NCI-H526 (cell line): ENCODE results near the gene CIPC.

ENCODE experiments used
- DNase-seq, 2 experiments: peaks; one replicate each; lab custom pipeline; 2025; lab: John Stamatoyannopoulos, UW

Gene CIPC

DNA sequence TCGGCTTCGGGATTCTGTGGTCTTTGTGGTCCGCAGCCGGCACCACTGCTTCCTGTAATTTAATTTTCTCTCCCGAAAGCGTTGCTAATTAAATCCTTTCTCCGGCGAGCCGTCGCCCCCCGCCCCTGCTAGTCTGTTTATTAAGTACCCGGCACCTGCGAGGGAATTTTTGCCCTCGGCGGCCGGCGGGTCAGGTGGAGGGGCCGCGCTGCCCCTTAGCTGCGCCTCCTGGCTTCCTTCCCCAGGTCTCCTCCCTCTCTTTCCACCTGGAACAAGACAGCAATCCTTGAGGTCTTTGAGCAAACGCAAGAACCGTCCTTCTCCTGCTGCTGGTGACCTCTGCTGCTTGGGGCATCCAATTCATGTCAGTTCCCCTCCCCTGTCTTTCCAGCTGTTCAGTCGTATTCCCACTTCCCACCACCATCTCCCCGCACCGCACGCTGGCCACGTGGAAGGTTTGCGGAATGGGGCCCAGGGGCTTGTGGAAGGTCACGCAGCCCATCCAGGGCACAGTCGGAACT lies 27.3 kb downstream of the CIPC start:
- DNase-seq, result peak in 1 of 2 experiments; percentile 44

DNA sequence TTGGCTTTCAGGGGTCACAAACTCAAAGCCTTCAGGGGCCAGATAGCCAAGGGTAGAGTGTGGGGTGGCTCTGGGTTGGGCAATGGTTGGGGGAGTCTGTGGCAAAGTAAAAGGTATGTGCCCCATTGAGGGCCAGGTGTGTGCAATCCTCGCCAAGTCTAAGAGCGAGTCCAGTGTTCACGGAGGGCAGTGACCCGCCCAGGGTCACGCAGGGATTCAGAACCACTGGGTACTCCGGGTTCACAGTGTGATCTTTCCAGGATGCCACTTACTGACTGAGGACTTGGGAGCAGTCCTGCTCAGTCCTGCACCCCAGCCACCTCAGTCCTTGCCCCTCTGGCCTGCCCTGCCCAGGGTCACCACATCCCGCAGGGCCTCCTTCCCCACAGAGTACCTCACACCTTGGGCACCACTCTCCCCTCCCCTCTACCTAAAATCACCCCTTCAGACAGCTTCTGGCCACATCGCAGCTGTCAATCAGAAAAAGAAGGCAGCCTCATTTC lies 27.8 kb downstream of the CIPC start:
- DNase-seq, result no peak

DNA sequence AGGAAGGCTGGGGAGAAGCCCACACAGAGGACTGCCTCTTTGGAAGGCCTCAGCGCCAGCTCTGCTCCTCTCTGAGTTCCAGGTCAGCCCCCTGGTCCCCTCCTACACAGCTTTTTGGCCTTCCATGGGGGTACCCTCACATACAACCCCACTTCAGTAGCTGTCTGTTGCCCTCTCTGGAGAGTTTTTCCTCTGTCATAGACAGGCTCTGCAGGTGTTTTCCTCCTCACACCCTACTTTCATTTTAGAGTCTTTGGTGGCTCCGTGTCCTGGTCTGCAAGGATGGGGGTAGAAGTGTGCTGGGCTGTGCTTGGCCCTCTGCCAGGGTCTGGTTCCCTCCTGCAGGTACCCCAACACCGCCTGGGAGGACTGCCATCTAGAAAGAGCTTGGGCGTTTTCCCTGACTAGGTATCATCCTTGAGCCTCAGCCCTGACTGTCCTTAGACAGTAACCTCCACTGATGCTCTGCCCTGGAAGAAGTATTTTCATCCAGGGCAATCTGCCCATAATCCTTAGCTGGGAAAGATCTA lies 28.5 kb downstream of the CIPC start:
- no peak for DNase-seq

DNA sequence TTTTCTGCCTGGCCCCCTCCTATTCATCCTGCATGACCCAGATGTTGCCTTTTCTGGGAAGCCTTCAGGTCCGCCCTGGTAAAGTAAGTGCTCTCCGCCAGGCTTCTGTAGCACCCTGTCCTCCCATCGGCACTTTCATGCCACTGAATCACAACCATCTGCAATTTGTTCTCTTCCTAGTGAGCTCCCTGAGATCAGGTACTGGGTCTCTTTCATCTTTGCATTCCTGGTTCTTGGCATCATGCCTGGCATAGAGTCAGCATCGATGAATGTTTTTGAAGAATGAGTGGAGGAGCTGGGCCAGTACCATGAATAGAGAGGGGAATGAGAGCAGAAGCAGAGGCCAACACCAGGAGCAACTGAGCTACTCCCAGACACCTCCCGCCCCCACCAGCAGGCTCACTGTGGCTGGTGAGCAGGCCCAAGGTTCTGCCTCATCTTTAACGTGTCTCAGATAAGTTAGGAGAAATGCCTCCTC lies 30.4 kb downstream of the CIPC start:
- DNase-seq, result no peak

DNA sequence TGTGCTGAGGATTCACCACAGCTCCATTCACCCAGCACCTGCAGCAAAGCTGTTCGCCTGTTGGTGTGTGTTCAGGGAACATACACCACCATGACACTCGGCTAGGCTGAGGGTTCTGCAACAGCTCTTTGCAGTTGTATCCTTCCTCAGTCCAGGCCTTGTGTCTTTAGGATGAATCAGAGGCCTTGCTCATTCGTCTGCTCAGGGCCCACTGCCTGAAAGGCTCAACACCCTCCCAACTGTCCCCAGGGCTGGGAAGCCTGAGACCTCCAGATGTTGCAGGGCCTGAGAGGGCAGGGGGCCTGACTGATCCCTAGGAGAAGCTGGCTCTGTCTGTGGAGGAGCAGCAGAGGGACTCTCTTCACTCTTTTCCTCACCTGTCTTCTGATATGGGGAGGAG lies 32.3 kb downstream of the CIPC start:
- no peak for DNase-seq

DNA sequence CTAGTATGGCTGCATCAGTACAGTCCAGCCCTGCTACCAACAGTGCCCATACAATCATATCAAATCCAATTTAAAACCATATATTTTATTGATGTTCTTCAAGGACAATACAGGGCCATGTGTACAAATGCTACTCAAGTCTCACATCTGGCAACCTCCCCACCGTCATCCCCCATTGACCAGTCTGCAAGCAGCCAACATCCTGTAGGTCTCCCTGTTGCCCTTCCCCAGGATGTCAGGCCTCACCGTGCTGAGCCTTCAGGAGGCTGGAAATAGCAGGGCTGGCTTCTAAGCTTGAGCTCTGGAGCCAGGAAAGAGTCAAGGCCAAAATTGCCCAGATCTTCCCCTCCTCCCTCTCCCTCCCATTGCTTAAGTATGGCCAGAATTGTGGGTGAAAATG lies 33.1 kb downstream of the CIPC start:
- DNase-seq, result no peak

DNA sequence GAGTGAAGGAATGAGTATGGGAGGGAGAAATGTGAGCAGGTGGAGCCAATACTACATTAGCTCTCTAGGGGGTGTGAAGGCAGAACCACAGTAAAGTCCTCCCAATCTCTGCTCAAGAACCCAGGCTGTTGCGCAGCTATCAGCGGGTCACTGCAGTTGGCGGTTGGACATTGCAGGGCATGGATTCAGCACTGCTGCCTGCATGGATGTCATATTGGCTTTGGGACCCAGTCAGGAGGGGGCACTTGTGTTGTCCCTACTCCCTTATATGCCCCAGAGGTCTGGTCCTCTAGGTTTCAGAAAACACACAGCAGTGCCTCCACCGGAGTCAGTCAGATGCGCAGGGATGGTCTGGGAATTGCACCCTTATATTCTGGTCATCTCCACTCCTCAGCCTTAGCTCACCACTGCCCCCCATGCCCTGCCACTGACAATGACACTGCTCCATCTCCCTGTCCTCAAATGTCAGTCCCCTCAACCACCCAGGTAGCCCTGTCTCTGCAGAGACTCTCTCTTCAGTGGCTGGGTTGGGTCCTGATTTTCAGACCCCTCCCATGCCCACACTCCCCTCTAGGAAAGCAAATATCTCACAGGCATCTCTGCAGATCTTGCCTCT lies 33.9 kb downstream of the CIPC start:
- no peak for DNase-seq

DNA sequence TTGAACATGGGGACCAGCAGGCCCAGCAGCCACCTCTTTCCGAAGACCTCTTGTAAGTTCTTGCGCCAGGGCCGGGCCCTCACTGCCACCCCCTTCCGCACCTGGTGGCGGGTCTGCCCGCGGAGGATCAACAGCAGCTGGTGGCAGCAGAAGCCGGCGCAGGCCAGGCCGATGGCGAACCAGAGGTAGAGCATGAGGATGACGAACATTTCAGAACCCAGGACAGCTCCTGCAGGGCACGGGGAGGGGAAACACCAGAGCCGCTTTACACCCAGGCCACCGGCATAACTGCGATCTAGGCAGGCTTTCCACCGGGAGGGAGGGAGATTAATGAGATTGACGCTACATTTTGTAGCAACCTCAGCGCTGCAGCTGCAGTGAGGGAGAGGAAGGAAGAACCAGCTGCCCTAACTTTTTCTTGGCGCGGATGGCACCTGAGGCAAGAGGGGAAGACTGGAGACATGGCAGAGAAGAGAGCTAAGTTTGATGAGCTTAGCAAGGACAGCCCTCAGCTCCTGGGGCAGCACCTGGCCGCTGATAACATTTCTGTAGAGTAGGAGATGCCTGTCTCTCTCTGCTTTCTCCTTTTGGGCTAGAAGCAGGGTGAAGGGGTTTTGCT lies 35.8 kb downstream of the CIPC start:
- no peak for DNase-seq

DNA sequence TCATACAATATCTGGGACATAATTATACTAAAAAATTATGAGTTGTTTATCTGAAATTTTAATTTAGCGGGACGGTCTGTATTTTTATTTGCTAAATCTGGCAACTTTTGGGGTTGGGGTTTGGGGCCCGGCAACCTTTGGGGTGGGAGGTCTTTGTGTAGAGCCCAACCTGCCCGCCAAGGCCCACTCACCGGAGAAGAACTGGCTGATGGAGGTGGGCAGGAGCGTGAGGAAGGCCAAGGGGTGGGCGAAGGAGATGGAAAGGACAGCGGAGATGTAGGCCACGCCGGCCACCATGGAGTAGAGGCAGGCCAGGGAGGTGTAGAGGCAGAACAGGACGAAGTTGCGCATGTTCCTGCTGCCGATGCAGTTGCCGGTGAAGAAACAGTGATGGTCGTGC lies 41.0 kb downstream of the CIPC start:
- DNase-seq, result no peak

DNA sequence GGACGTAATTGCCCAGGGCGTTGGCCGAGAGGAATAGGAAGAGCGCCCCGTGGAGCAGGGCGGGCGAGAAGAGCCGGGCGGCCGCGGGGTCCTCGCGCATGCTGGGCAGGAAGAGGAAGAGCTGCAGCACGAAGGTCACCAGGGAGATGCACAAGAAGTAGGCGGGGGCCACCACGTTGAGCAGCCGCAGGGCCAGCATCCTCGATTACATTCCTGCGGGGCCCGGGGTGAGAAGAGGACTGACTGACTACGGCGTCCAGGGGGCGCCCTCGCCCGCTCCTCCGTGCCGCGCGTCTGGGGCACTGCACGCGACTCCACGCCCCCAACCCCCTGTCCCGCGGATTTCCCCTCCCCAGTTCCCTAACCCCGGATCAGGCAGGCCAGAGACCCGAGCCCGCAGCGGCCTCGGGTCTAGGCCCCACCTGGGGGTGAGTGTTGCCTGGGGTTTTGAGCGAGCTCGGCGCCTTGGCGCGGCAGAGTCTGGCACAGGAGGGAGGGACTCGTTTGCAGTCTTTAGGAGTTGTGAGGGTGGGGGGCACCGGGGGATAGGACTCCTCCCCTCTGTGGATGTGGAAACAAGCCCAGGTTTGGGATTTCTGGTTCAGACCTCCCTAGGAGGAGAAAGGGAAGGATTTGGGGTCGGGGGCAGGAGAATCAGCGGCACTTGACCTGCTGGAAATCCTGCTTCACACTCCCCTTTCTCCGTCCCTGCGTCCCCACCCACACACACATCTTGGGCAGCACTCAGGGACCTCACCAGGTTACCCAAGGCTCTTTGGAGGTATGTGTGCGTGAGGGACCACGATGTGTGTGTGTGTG lies 41.7 kb downstream of the CIPC start:
- DNase-seq, result peak; percentile 25 to 84

DNA sequence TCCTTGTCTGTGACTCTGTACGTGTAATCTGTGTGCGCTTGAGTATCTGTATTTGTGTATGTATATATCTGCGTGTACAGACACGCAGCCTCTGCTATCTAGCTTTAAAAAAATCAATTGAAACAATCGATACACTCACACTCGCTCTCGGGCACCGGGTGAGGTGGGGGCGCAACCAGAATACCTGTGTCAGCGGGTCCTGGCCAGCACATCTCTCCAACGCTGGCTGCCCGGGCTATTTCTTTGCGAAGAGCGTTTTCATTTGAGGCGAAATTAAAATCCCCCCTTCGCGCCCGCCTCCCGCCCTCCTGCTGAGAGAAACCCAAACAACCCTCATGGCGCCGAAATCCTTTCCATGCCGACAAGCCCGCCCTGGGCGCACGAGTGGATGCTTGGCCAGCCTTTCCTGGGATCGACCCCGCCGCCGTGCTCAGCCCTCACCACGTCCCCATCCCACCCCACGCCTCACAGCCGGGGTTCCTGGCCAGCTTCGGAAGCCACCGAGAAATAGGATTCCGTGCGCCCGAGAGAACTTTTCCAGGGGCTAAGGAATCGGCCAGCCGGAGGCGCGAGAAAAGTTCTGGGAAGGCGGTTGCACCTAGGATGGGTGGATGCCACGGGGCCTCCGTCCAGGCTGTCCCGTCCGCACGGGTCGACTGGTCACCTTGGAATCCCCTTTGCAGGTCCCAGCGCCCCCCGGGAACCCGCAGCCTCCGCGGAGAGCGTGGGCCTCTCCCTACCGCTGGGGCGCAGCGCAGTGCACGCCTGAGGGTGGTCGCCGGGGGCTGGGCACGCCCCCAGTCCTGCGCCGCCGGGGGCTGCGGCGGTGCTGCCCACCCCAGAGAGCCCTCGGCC lies 42.5 kb downstream of the CIPC start:
- peak in 1 of 2 experiments; percentile 43 for DNase-seq

DNA sequence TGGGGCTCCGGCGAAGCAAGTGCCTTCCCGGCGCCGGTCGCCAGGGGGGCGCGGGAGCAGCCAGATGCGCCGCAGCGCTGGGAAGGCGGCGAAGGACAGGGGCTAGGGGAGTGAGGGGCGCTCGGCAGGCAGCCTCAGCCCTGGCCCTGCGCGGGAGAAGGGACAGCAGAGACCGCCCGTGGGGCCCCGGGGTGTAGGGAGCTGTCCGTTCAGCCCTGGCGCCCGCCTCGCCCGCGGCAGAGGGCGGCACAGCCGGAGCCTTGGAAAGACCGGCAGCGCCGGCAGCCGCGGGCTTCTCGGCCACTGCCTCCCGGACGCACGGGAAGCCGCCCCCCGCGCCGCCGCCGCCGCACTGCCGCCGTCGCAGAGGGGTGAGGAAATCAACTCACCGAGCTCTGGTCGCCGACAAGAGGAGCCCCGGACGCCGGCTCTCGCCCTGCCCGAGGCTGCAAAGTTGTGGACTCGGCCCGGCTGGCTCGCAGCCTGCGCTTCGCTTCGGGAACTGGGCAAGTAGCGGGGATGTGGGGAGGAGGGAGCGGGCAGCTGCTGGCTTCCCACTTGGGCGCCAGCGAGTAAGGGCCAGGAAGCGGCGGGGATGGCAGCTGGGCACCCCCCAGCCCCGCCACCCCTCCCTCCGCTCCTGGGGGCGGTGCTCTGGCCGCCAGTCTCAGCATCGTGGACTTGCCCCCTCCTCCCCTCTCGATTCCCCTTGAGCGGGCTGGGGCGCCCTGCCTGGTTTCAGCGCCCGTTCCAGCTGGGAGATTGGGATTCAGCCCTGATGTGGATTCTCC lies 43.4 kb downstream of the CIPC start, which contains the start of gene ZDHHC22:
Gene ZDHHC22 (minus strand): TSS at position 578 of the 791 bp plus-strand sequence. CDS start 2,053 bp downstream, outside the sequence.
- peak in 1 of 2 experiments; percentile 81 for DNase-seq

DNA sequence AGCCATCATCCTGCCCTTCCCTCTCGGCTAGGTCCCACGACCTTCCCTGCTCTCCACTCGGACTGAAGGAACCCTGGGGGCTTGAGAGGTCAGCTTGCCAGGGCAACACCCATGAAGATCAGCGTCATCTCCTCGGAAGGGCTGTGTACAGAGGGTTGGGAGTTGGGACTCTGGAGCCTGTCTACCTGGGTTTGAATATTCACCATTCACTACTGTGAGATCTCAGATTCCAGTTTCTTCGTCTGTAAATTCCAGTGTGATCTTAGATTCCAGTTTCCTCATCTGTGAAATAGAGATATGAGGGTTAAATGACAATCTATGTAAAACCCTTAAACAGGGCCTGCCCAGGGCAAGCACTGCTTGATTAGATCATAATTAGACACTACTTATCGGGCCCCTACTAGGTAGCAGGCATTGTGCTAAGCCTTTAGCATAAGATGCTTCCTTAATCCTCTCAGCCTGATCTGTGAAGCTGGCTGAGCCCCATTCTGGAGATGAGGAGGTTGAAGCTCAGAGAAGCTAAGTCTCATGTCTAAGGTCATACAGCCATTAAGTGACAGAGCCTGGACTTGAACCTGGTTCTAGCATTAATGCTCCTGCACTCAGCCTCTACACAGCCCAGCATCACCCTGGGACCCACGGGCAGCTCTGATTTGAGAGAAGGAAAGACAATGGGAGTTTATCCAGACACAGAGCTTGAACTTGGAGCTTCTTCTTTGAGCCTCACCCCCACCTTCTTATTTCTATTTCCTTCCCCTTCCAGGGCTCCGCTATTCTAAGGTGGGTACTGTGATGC lies 44.1 kb downstream of the CIPC start:
- no peak for DNase-seq

DNA sequence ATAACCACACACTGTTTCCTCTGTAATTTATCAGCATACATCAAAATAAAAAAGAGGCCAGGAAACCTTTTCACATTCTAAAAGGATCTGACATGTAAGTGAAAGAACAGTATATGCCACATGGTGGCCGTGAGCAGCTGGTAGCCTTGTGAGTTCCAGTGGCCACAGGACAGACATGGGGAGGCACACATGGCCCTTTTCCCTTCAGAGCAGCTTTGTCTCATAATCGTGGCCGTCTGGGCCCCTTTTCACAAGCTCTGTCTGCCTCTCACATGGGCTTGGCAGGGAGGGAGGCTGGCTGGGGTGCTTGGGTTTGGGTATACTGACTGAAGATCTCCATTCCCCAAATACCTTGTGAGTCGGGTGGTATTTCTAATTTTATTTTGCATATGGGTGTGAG lies 45.0 kb downstream of the CIPC start:
- DNase-seq, result no peak

DNA sequence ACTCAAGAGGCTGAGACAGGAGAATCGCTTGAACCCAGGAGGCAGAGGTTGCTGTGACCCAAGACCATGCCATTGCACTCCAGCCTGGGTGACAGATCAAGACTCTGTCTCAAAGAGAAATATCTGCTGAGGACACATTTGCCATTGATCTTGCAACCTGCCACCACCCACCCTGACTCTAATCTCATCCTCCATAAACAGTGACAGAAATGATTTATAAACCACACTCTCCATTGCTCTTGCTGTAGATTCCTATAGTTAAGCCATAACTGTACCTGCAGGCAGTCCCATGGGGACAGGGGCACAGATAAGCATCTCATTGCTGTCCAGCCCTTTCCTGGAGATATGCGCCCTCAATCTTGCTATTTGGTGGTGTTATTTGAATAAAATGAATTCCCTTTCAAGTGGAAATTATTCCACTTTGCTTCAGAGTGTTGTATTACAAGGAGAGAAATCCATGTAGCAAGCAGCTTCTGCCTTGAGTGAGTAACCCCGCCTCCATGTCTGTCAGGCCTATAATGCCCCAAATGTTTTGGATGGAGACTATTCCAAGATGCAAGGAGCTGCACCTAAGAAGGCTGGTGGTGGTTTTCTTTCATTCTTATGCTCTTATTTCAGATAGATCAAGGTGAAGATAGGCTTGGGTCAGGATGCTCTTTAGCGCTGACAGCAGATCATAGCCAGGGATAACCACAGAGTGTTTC lies 46.5 kb downstream of the CIPC start:
- DNase-seq, result no peak

DNA sequence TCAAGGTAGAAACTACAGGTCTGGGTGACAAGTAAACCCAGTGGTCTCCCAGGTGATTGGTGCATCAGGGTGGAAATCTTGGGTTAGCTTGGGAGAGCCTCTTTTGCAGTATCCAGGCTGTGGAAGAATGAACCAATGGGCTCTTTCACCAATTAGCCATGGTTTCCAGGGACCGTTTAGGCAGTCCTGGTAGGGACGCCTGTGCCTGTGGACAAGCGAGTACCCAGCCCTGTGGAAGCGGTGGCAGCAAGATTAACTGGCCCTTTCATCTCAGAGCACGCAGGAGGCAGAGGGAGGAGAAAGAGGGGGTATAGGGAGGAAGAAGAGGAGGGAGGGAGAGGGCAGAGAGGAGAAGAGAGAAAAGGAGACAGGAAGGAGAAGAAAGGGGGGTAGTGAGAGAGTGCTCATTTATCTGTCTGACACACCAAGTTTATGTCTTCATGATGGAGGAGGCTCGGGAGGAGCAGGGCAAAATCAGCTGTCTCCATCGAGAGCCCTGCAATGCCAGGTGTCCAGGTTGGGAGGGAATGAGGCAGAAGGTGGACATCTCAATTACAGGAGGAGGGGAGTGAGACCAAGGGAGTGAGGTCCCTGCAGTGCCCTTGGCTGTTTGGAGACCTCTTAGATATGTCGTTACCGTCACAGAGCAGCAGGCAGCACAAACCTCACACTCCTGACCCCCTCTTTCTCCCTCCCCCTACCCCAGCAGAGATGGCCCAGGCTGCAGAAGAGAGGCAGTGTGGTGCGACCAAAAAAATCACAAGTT lies 48.1 kb downstream of the CIPC start:
- no peak for DNase-seq

DNA sequence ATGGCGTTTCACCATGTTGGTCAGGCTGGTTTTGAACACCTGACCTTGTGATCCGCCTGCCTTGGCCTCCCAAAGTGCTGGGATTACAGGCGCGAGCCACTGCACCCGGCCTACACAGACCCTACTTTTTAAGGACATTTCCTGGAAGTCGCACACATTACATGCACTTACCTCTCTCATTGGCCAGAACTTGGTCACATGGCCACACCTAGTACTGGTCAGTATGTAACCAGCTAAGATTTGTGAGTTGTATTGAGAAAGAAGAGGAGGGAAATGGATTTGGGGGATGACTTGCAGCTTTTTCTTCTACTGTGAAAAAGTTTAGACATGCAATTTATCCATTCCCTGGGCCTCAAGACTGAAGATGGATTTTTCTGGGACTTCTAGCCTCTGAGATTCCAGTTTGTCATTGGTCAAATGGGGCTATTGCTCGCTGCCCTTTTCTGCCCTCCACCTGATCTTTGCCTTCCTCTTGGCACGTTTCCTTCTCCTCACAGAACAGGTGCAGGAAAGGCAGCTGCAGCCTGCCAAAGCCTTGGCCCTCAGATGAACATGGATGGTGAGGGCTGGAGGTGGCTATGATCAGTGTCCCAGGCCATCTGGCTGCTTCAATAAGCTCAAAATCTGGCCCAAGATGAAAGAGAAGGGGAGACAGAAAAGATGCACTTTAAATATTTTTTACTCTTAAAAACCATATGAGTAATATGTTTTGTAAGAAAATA lies 50.6 kb downstream of the CIPC start:
- DNase-seq, result no peak
